Limb (tissue), 2 donors: ENCODE data around the gene RPGRIP1.
"Not testable (repeated sequence)": the region's sequence is repeated elsewhere in the genome, so short reads cannot be mapped to it uniquely, and the experiment has no call there.

Source experiments
- DNase-seq, 2 donors: peaks; one replicate each; pipeline ENCODE4 v3.0.0-alpha.2; 2016; ENCODE audit errors: extremely low spot score in 2 of 2

Gene RPGRIP1

DNA sequence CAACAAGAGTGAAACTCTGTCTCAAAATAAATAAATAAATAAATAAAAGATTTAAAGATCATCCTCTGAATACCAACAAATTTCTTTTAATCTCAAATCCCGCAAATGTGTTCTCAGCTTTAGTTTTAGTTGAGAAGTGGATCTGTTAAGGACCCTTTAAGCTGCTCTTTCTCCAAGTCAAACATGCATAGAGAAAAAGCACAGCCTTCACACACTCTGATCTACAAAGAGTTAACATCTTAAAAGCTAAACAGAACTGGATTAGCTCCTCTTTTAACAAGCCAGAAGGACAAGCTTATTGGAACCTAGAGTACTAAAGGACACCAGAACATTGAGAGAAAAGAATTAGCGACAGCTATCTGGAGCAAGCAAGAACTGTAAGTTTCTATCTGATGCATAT lies at the start of gene RPGRIP1:
TSS of gene RPGRIP1 (plus strand) at position 301 of the 400 bp plus-strand sequence. CDS start 7,894 bp downstream, outside the sequence.
- no peak for DNase-seq

- DNase-seq = no peak
Measured at GRCh38 chr14:21231020-21231652, 48.7 kb upstream of the RPGRIP1 start.

GRCh38 chr14:21233457-21234076 lies 46.3 kb upstream of the RPGRIP1 start:
- DNase-seq = no peak

- DNase-seq = no peak
Measured at GRCh38 chr14:21234112-21234511, 45.8 kb upstream of the RPGRIP1 start.

DNA sequence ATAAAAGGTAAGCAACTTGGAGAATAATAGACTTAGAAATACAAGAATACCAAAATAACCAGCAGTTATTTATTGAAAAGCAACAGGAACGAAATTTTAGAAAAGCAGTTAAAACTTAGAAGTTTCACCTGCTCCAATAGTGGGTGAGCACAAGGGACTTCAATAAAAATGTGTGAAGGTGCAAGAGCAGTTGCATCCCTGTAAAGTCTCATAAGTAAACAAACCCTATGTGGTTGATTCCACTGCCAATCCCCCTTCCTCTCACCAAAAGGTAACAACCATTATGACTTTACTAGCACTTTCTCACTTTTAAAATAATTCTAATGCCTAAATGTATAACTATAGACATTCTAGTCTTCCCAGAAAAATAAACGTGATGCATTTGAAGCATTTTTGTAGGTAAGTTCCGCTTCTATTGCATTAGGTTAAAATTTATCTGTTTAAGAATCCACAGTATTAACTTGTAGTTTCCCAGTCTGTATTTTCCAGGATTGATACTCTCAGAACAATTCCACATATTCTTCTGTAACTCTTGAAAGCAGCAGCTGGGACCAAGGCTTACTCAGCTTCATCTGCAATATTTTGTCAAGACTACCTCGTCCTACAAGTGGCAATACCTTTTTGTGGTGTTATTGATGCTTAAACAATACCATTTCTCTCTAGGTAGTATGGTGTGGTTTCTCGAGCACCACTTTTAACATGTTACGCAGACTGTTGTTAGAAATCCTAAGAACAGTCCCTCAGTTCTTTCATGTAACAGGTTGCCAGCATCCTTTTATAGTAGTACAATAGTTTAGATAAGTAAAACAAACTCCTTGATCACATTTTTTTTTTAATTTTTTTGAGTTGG lies 42.7 kb upstream of the RPGRIP1 start:
- DNase-seq = no peak

DNA sequence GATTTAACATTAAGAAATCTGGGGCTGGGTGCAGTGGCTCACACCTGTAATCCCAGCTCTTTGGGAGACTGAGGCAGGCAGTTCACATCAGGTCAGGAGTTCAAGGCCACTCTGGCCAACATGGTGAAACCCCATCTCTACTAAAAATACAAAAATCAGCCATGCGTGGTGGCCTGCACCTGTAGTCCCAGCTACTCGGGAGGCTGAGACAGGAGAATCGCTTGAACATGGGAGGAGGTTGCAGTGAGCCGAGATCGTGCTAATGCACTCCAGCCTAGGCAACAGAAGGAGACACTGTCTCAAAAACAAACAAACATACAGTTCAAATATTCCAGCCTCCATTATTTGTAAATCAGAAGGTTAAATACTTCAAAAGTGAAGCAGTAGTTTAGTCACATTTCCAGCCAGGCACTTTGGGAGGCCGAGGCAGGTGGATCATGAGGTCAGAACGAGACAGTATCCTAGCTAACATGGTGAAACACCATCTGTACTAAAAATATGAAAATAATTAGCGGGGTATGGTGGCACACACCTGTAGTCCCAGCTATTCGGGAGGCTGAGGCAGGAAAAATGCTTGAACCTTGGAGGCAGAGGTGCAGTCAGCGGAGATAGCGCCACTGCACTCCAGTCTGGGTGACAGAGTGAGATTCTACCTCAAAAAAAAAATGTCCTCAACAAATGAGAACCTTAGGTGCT lies 40.9 kb upstream of the RPGRIP1 start:
- no peak for DNase-seq

GRCh38 chr14:21240417-21240816 lies 39.5 kb upstream of the RPGRIP1 start:
- DNase-seq = no peak

DNA sequence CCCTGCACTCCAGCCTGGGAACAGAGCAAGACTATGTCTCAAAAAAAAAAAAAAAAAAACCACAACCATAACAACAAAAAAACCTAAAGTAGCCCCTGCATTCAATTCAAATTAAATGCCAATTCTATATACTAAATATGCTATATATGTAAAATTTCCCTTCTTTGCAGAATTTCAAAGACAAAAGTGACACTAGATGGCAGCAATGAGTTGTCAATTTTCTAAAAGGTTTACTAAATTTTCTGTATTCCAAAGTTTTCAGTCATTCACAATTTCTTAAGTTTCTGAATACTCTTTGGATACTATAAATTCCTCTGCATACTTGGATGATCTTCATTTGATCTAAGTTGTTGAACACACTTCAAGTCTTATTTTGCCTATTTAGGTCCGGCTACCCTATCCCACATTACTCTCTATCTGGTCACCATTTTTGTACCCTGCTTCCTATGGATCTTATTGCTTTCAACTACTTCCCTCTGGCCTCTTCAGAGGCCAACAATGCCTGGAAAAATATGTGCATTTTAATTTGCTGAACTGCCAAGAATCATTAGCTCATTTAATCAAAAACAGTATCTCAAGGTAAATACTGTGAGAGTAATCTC lies 38.6 kb upstream of the RPGRIP1 start:
- peak in 1 of 2 donors; percentile 9 for DNase-seq

DNA sequence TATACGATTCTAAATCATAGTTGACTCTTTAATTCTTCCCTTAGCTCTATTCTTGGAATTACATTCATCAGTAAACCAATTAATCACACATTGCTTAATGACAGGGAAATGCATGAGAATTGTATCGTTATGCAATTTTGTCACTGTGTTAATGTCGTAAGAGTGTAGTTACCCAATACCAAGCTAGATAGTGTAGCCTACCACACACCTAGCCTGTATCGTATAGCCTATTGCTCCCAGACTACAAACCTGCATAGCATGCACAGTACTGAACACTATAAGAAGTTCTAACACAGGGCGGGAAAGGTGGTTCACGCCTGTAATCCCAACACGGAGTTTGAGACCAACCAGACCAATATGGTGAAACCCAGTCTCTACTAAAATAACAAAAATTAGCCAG lies 35.3 kb upstream of the RPGRIP1 start:
- no peak for DNase-seq

GRCh38 chr14:21245813-21246212 lies 34.1 kb upstream of the RPGRIP1 start:
- DNase-seq = no peak

DNA sequence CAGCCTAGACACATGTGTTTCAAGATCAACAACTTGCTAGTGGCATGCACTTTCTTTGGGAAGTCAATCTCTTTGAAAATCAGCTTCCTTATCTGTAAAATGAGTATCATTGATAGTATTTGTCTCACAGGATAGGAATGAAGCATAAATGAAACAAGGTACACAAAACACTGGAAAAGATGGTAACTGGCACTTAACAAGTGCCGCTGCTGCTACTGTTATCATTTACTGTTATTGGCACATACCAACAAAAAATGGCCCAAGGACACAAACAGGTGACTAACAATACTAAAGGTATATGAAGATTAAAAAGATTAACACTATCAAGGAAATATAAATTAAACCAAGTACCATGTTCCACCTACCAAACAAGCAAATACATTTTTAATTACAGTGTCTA lies 31.5 kb upstream of the RPGRIP1 start:
- DNase-seq = no peak

DNA sequence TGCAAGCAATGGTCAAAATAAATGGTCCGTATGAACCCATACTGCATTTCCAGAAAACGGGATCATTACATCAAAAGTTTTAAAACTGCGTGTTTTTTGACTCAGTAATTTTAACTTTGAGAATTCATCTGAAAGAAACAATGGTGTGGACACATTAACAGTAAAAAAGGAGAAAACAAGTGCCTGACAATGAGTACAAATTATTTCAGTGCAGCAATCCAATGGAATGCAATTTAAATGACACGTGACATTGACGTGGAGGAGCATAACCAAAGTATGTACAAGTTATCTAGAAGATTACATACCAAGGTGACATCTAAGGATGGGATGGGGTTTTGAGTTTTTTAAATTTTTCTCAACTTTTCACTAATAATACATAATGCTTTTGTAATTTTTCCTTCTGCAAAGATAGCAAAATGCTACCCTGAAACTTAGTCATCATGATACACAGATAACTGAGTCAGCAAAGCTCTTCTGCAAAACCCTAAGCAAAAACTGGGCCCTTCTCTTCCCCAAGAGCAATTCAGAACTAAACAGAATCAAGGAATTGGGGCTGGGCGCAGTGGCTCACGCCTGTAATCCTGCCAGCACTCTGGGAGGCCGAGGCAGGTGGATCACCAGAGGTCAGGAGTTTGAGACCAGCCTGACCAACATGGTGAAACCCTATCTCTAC lies 31.0 kb upstream of the RPGRIP1 start:
- no peak for DNase-seq

GRCh38 chr14:21251215-21251614 lies 28.7 kb upstream of the RPGRIP1 start:
- no peak for DNase-seq

DNA sequence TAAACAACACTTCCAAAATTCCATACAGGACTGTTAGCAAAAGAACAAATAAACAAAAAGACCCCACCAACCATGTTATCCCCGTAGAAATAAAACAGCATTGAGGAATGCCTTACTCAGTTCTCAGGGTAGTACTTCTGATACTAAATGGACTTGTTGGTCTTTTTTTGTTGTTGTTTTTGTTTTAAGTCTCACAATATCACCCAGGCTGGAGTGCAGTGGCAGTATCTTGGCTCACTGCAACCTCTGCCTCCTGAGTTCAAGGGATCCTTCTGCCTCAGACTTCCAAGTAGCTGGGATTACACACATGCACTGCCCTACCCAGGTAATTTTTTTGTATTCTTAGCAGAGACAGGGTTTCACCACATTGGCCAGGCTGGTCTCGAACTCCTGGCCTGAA lies 27.7 kb upstream of the RPGRIP1 start:
- DNase-seq = no peak

GRCh38 chr14:21255385-21256101 lies 24.3 kb upstream of the RPGRIP1 start:
- DNase-seq = no peak

GRCh38 chr14:21256102-21256447 lies 23.8 kb upstream of the RPGRIP1 start:
- not testable (repeated sequence) for DNase-seq

DNA sequence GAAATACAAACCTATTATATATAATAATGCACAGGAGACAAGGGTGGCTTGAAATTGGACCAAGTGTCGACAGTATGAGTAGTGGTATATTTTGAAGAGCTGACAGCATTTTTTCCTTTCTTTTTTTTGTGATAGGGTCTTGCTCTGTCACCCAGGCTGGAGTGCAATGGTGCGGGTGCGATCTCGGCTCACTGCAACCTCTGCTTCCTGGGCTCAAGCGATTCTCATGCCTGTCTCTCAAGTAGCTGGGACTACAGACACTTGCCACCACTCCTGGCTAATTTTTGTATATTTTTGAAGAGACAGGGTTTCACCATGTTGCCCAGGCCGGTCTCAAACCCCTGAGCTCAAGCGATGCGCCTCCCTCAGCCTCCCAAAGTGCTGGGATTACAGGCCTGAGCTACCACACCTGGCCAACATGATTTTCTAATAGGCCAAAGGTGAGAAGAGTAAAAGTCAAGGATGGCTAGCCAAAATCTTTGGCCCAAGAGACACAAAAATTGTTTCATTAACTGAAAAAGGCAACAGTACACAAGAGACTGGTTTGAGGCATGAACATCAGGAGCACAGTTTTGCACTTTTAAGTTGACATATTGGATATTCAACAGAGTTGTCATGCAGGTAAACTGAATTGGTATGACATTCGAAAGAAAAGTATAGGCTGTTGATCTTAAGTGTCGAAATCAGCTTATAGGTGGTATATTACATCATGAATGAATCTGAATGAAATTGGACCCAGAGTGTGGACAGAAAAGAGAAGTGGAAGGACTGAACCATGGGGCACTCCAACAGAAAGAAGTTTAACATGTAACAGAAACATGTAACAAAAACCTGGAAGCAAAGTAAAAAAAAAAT lies 23.1 kb upstream of the RPGRIP1 start:
- DNase-seq = no peak

- no peak for DNase-seq
Measured at GRCh38 chr14:21257394-21257909, 22.4 kb upstream of the RPGRIP1 start.
